Stomach (tissue), 9 donors: ENCODE measurements around the gene PPP1R9B. TPM values are rescaled to one million over a fixed set of nuclear protein-coding genes. Genes with fewer than 3 reads are reported as not detected.
A peak's percentile ranks its signal among the peaks of the same experiment; 100 is the strongest.

Source experiments
- DNase-seq, 2 donors: peaks; one replicate each; pipeline versions ENCODE4 v3.0.0 to v3.0.0-alpha.2; 2013 to 2019
- H3K27ac ChIP-seq, 5 donors: fragments of 200-600 bp in 4 of 5; sonication (generic) in 4 of 5; one replicate each; pipeline ENCODE4 v1.5.1; 2013 to 2019; ENCODE audit warnings: mild to moderate bottlenecking in 1 of 5, moderate library complexity in 1 of 5
- H3K27me3 ChIP-seq, 3 donors: fragments of 200-600 bp; sonication (generic); one replicate each; pipeline ENCODE4 v1.5.1; 2017 to 2019; ENCODE audit warnings: mixed run types in 1 of 3
- H3K36me3 ChIP-seq, 4 donors: fragments of 200-600 bp; sonication (generic); 1 replicate in 3 of 4; 2 replicates in 1 of 4; pipeline ENCODE4 v1.5.1; 2016 to 2019
- H3K4me1 ChIP-seq, 4 donors: fragments of 200-600 bp; sonication (generic); one replicate each; pipeline ENCODE4 v1.5.1; 2016 to 2019
- H3K4me3 ChIP-seq, 4 donors: fragments of 200-600 bp; sonication (generic) in 3 of 4; one replicate each; pipeline ENCODE4 v1.5.1; 2016 to 2019; ENCODE audit warnings: mild to moderate bottlenecking in 1 of 4
- H3K9me3 ChIP-seq, 4 donors: fragments of 200-600 bp; sonication (generic); one replicate each; pipeline ENCODE4 v1.5.1; 2016 to 2019
- EP300 ChIP-seq: sonication (generic); formaldehyde crosslinking; IDR thresholded peaks from one replicate; pipeline ENCODE4 v1.6.1; 2017; ENCODE audit warnings: antibody characterized with exemption
- POLR2A ChIP-seq, 4 donors: fragments of 450-650 bp; IDR thresholded peaks; one replicate each; pipeline ENCODE4 v1.6.1; 2016; ENCODE audit warnings: antibody characterized with exemption in 4 of 4, control low read depth in 2 of 4, mild to moderate bottlenecking in 1 of 4, moderate library complexity in 1 of 4
- POLR2AphosphoS5 ChIP-seq, 3 donors: sonication (generic); formaldehyde crosslinking; IDR thresholded peaks; one replicate each; pipeline ENCODE4 v1.6.1; 2016; ENCODE audit warnings: antibody characterized with exemption in 3 of 3
- WGBS, 5 donors: extraction: QIAGEN DNeasy Blood & Tissue Kit in 3 of 5; methylation state at CpG; one replicate each; pipeline versions ENCODE4 v1.1.5 to v1.1.7; 2013 to 2018; 5-methylcytosine and 5-hydroxymethylcytosine counted together
- intact Hi-C: fragments of 100-400 bp; cut with DNase I; formaldehyde crosslinking; loops from one replicate; pipeline ENCODE4 v1.15.1; 2023; ENCODE audit warnings: low total_unique reads
- polyA plus RNA-seq, 3 donors: library from polyadenylated mRNA; stranded (reverse); fragments of 200-250 nt; gene quantifications; one replicate each; pipeline ENCODE4 v1.2.3, GENCODE V29; 2013
- total RNA-seq, 5 donors: library from RNA; depleted of rRNA; stranded (reverse); fragments of >200 nt; gene quantifications; one replicate each; pipeline versions ENCODE4 v1.1.0 to v1.2.3, GENCODE V29; 2014 to 2016
- TF ChIP-seq, protein P1 (sequence below), 7 experiments: fragments of 450-650 bp in 4 of 7; fragments of 200-600 bp in 3 of 7; sonication (generic) in 3 of 7; IDR thresholded peaks; one replicate each; pipeline ENCODE4 v1.5.1; 2016 to 2019; ENCODE audit warnings: antibody characterized with exemption in 7 of 7, control low read depth in 2 of 7, mild to moderate bottlenecking in 1 of 7
- donor health status: healthy with polysubstance abuse.
- donor health status: Bipolar disorder and iron deficiency.
- donor health status: healthy.

Gene PPP1R9B
- total and polyA plus RNA-seq, 8 donors = 11.6 to 64.2 (median 18.9) TPM

GRCh38 chr17:50194140-50194933 is 43.9 kb upstream of the PPP1R9B start:
- intact Hi-C loops = no loop called here
- Histone ChIP-seq H3K4me3 (no peak overlapping the region), H3K36me3 (peaks cover 84 to 94% (median 88%) of the 10 kb centered on the region in 4 donors), H3K27me3 (peaks cover 0 to 4% (median 0%) of the 10 kb centered on the region in 3 donors), H3K9me3 (no peaks in the 10 kb centered on the region), H3K27ac (peak overlapping the region in 3 of 5 donors; percentile 60 to 93 (median 92)), H3K4me1 (peaks cover 13 to 50% (median 31%) of the 10 kb centered on the region in 4 donors)
- WGBS, 5 donors = 72 to 87% (median 77%) methylated on average over 22 to 25 of the region's 25 CpGs
- no peak for DNase-seq
- TF ChIP-seq POLR2A (IDR thresholded peaks at IDR 0.05) (no peak), POLR2AphosphoS5 (IDR thresholded peaks at IDR 0.05) (no peak), EP300 (no peak)
- TF ChIP-seq, protein P1, sequence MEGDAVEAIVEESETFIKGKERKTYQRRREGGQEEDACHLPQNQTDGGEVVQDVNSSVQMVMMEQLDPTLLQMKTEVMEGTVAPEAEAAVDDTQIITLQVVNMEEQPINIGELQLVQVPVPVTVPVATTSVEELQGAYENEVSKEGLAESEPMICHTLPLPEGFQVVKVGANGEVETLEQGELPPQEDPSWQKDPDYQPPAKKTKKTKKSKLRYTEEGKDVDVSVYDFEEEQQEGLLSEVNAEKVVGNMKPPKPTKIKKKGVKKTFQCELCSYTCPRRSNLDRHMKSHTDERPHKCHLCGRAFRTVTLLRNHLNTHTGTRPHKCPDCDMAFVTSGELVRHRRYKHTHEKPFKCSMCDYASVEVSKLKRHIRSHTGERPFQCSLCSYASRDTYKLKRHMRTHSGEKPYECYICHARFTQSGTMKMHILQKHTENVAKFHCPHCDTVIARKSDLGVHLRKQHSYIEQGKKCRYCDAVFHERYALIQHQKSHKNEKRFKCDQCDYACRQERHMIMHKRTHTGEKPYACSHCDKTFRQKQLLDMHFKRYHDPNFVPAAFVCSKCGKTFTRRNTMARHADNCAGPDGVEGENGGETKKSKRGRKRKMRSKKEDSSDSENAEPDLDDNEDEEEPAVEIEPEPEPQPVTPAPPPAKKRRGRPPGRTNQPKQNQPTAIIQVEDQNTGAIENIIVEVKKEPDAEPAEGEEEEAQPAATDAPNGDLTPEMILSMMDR (IDR thresholded peaks at IDR 0.05) = no peak

DNA sequence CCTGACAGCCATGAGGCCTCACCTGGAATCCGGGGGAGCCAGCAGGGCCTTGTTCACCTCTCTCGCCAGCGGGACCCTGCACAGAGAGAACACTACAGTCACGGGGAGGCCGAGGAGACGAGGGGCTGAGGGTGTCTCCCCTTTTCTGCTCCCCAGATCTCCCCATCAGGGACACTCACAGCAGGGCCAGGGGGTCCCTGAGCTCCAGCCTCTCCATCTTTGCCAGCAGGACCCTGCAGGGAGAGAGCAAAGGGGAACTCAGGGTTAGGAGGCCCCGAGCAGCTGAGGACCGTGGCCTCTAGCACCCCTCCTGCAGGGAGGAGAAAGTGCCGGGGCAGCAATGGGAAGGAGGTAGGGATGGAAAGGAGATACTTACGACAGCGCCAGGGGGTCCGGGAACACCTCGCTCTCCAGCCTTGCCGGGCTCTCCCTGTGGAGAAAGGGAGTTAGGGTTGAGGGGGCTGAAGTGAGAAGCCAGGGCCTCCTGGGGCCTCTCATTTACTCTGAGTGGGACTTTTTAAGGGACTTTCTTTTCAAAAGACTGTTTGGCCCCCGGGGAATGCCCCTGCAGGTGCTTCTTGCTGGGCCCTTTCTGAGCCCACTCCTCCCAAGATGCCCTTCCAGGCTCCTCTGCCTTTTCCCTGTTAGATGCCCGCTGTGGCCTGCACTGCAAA is 42.3 kb upstream of the PPP1R9B start:
- no peak overlapping the region for H3K4me3 ChIP-seq
- DNase-seq = no peak
- H3K9me3 ChIP-seq = no peaks in the 10 kb centered on the region
- WGBS, 5 donors = 82 to 91% (median 87%) methylated on average over 12 to 16 of the region's 16 CpGs
- peak overlapping the region in 3 of 5 donors; percentile 5 to 25 (median 20) for H3K27ac ChIP-seq
- intact Hi-C loops = no loop called here
- peaks cover 97 to 100% (median 100%) of the 10 kb centered on the region in 4 donors for H3K36me3 ChIP-seq
- TF ChIP-seq POLR2AphosphoS5 (IDR thresholded peaks at IDR 0.05) = no peak
- TF ChIP-seq, protein P1 (IDR thresholded peaks at IDR 0.05) = no peak
- H3K4me1 ChIP-seq = peaks cover 4 to 37% (median 19%) of the 10 kb centered on the region in 4 donors
- H3K27me3 ChIP-seq = no peaks in the 10 kb centered on the region

DNA sequence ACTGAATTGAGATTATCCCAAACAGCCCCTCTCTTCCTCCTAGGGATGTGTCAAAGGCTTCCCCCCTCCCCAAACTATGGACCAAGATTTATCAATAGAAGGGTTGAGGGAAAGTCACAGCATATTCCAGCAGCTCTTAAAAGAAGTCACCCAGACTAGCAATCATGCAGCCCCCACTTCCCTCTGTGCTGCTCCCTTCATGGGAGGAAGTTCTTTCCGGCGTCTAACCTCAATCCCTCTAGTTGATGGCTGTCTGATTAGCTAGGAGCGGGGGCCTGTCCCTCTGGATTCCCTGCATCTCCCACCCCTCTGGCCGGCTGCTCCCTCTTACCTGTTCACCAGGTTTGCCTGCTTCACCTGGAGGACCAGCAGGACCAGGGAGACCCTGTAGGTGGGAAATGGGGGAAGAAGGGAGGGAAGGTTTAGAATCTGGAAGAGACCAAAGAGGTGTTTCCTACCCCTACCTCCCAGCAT is 41.7 kb upstream of the PPP1R9B start:
- WGBS, 5 donors = 75 to 89% (median 86%) methylated on average over 2 to 4 of the region's 4 CpGs
- peaks cover 96 to 100% (median 100%) of the 10 kb centered on the region in 4 donors for H3K36me3 ChIP-seq
- H3K4me3 ChIP-seq = no peak overlapping the region
- H3K4me1 ChIP-seq = peaks cover 3 to 31% (median 16%) of the 10 kb centered on the region in 4 donors
- intact Hi-C loops = no loop called here
- no peak for DNase-seq
- TF ChIP-seq POLR2A (IDR thresholded peaks at IDR 0.05) (no peak), EP300 (no peak), POLR2AphosphoS5 (IDR thresholded peaks at IDR 0.05) (no peak)
- TF ChIP-seq, protein P1 (IDR thresholded peaks at IDR 0.05) = no peak
- no peaks in the 10 kb centered on the region for H3K27me3 ChIP-seq
- peak overlapping the region in 2 of 5 donors; percentile 5 to 20 for H3K27ac ChIP-seq
- H3K9me3 ChIP-seq = no peaks in the 10 kb centered on the region

- H3K27me3 ChIP-seq = no peaks in the 10 kb centered on the region
- H3K36me3 ChIP-seq = peaks cover 96 to 100% (median 100%) of the 10 kb centered on the region in 4 donors
- H3K9me3 ChIP-seq = no peaks in the 10 kb centered on the region
- TF ChIP-seq EP300 (no peak), POLR2A (IDR thresholded peaks at IDR 0.05) (no peak), POLR2AphosphoS5 (IDR thresholded peaks at IDR 0.05) (no peak)
- TF ChIP-seq, protein P1 (IDR thresholded peaks at IDR 0.05) = no peak
- WGBS, 5 donors = 70 to 89% (median 80%) methylated on average over 18 to 21 of the region's 21 CpGs
- H3K4me1 ChIP-seq = peaks cover 0 to 27% (median 13%) of the 10 kb centered on the region in 4 donors
- no peak for DNase-seq
- H3K27ac ChIP-seq = peak overlapping the region in 3 of 5 donors; percentile 28 to 54 (median 42)
- intact Hi-C loops = no loop called here
- no peak overlapping the region for H3K4me3 ChIP-seq
Observed at GRCh38 chr17:50191359-50192143, 41.1 kb upstream of the PPP1R9B start.
